HG02571 (cell line): ENCODE measurements around the gene EPHA6.

Experiments
- ATAC-seq: cut with Tn5 transposase; IDR thresholded peaks from one replicate; pipeline ENCODE4 v1.9.1; 2021; ENCODE audit warnings: mild to moderate bottlenecking, moderate library complexity; ENCODE audit not compliant: unreplicated experiment

Gene EPHA6

GRCh38 chr3:97689962-97690361 lies 875.6 kb downstream of the EPHA6 start:
- ATAC-seq: no peak

GRCh38 chr3:97691354-97691753 lies 877.0 kb downstream of the EPHA6 start:
- ATAC-seq: no peak

- no peak for ATAC-seq
Observed at GRCh38 chr3:97692389-97692788, 878.0 kb downstream of the EPHA6 start.

GRCh38 chr3:97692831-97693230 lies 878.4 kb downstream of the EPHA6 start:
- ATAC-seq: no peak

GRCh38 chr3:97694876-97695275 lies 880.5 kb downstream of the EPHA6 start:
- ATAC-seq: no peak

GRCh38 chr3:97698691-97699090 lies 884.3 kb downstream of the EPHA6 start:
- no peak for ATAC-seq

GRCh38 chr3:97699889-97700288 lies 885.5 kb downstream of the EPHA6 start:
- no peak for ATAC-seq

GRCh38 chr3:97705764-97706163 lies 891.4 kb downstream of the EPHA6 start:
- ATAC-seq: no peak

GRCh38 chr3:97706226-97706625 lies 891.8 kb downstream of the EPHA6 start:
- no peak for ATAC-seq

GRCh38 chr3:97711654-97712053 lies 897.3 kb downstream of the EPHA6 start:
- ATAC-seq: no peak

- no peak for ATAC-seq
Observed at GRCh38 chr3:97712919-97713318, 898.5 kb downstream of the EPHA6 start.

- ATAC-seq: no peak
Observed at GRCh38 chr3:97713634-97714033, 899.2 kb downstream of the EPHA6 start.

- peak; percentile 87 for ATAC-seq
Observed at GRCh38 chr3:97719156-97719821, 904.9 kb downstream of the EPHA6 start.

GRCh38 chr3:97720417-97720816 lies 906.0 kb downstream of the EPHA6 start:
- no peak for ATAC-seq

GRCh38 chr3:97721446-97721845 lies 907.1 kb downstream of the EPHA6 start:
- no peak for ATAC-seq

- no peak for ATAC-seq
Observed at GRCh38 chr3:97736928-97737327, 922.5 kb downstream of the EPHA6 start.

GRCh38 chr3:97738761-97739160 lies 924.4 kb downstream of the EPHA6 start:
- ATAC-seq: no peak

GRCh38 chr3:97742036-97742435 lies 927.6 kb downstream of the EPHA6 start:
- ATAC-seq: no peak

- ATAC-seq: no peak
Observed at GRCh38 chr3:97744289-97744688, 929.9 kb downstream of the EPHA6 start.

GRCh38 chr3:97763586-97764406 lies 949.4 kb downstream of the EPHA6 start:
- no peak for ATAC-seq

- ATAC-seq: peak; percentile 97
Observed at GRCh38 chr3:97764407-97765238, 950.2 kb downstream of the EPHA6 start, which contains the start of gene ARL6. ARL6 (plus strand) TSS chr3:97764758; CDS start chr3:97768108, 3,350 bp downstream.
